HepG2 (cell line): ENCODE results near the gene BMPER. TPM values are rescaled to one million over a fixed set of nuclear protein-coding genes. Genes with fewer than 3 reads are reported as not detected.

ENCODE experiments used
- ATAC-seq: fragments of 200-7000 bp; cut with Tn5 transposase; 3 replicates; pipeline ENCODE4 v1.9.1; 2020; ENCODE audit warnings: mild to moderate bottlenecking, moderate library complexity
- BruUV-seq: library from RNA; stranded (reverse); fragments of 400-500 nt; replicated peaks from 2 replicates; lab custom pipeline; 2021; lab: Mats Ljungman, UMichigan
- CTCF ChIA-PET: fragments of 300-600 bp; formaldehyde crosslinking; extraction: SDS; loops from one replicate; lab custom pipeline; 2021; ENCODE audit warnings: low total read pairs, inconsistent platforms, low intra/inter-chr PET ratio; lab: Yijun Ruan, JAX
- POLR2A ChIA-PET: fragments of 350-600 bp; sonication (Branson Sonifier 250); formaldehyde crosslinking; loops from one replicate; lab custom pipeline; 2020; ENCODE audit warnings: antibody characterized with exemption, inconsistent platforms; lab: Yijun Ruan, JAX
- DNase-seq: peaks from one replicate; pipeline ENCODE4 v3.0.0-alpha.2; 2015; ENCODE audit warnings: low spot score
- FAIRE-seq: peaks from 3 replicates; lab custom pipeline; 2011; peaks lifted over from hg19 to GRCh38; lab: Jason Lieb, UNC
- H2AFZ ChIP-seq: one replicate; pipeline ENCODE4 v1.6.1; 2011; ENCODE audit warnings: low read length, inconsistent platforms
- H3K27ac ChIP-seq: fragments of 300-600 bp; 3 replicates; pipeline ENCODE4 v1.8.0; 2011; ENCODE audit warnings: mixed run types, mild to moderate bottlenecking, mixed read lengths, low read length, inconsistent platforms; ENCODE audit not compliant: insufficient read depth; ENCODE audit errors: extremely low read length
- H3K27me3 ChIP-seq, 2 experiments: fragments of 200-600 bp in 1 of 2; 2 replicates in 1 of 2; 3 replicates in 1 of 2; pipeline versions ENCODE4 v1.6.0 to v1.8.0; 2011; ENCODE audit warnings: low read length in 2 of 2, mild to moderate bottlenecking in 2 of 2, moderate library complexity in 2 of 2, inconsistent platforms in 1 of 2; ENCODE audit not compliant: insufficient read depth in 2 of 2, control insufficient read depth in 1 of 2
- H3K36me3 ChIP-seq, 2 experiments: fragments of 200-600 bp in 1 of 2; replicated peaks in 1 of 2; 2 replicates in 1 of 2; 3 replicates in 1 of 2; pipeline versions ENCODE4 v1.5.1 to v1.8.0; 2011; ENCODE audit warnings: low read length in 2 of 2, inconsistent platforms in 1 of 2; ENCODE audit not compliant: insufficient read depth in 2 of 2, control insufficient read depth in 1 of 2
- H3K4me1 ChIP-seq: 2 replicates; pipeline ENCODE4 v1.5.1; 2012; ENCODE audit warnings: low read length, inconsistent platforms; ENCODE audit not compliant: insufficient read depth
- H3K4me2 ChIP-seq: 2 replicates; pipeline ENCODE4 v1.6.0; 2011; ENCODE audit warnings: low read depth, low read length, inconsistent platforms
- H3K4me3 ChIP-seq, 3 experiments: fragments of 200-600 bp in 1 of 3; sonication (generic), shearing (Covaris generic) in 1 of 3; replicated peaks in 1 of 3; 2 replicates each; pipeline ENCODE4 v1.5.1; 2011 to 2016; ENCODE audit warnings: low read length in 3 of 3, inconsistent platforms in 2 of 3, low read depth in 2 of 3, mild to moderate bottlenecking in 2 of 3, control low read depth in 1 of 3, mixed read lengths in 1 of 3; ENCODE audit not compliant: insufficient read depth in 1 of 3
- H3K79me2 ChIP-seq: one replicate; pipeline ENCODE4 v1.6.1; 2011; ENCODE audit warnings: low read length, inconsistent platforms; ENCODE audit not compliant: insufficient read depth
- H3K9ac ChIP-seq: 2 replicates; pipeline ENCODE4 v1.6.0; 2011; ENCODE audit warnings: mild to moderate bottlenecking, low read depth, low read length, inconsistent platforms; ENCODE audit not compliant: insufficient read depth
- H3K9me3 ChIP-seq: 2 replicates; pipeline ENCODE4 v1.5.1; 2012; ENCODE audit warnings: mild to moderate bottlenecking, low read length
- H4K20me1 ChIP-seq: 2 replicates; pipeline ENCODE4 v1.6.0; 2011; ENCODE audit warnings: inconsistent platforms, mild to moderate bottlenecking, low read length, moderate library complexity; ENCODE audit not compliant: insufficient read depth
- AHR ChIP-seq: IDR thresholded peaks from 2 replicates; pipeline ENCODE4 v1.6.1; 2018; ENCODE audit warnings: missing genetic modification reagents, missing compliant biosample characterization
- CBFB ChIP-seq: sonication (generic); formaldehyde crosslinking; IDR thresholded peaks from 2 replicates; pipeline ENCODE4 v1.4.0; 2020; ENCODE audit warnings: missing genetic modification reagents
- NFYB ChIP-seq: sonication (generic); formaldehyde crosslinking; IDR thresholded peaks from 2 replicates; pipeline ENCODE4 v1.4.0; 2020; ENCODE audit warnings: missing genetic modification reagents
- PCBP1 ChIP-seq: fragments of 200-400 bp; formaldehyde crosslinking; IDR thresholded peaks from 2 replicates; pipeline ENCODE4 v1.6.1; 2017; ENCODE audit warnings: mild to moderate bottlenecking, low read depth, low read length, borderline replicate concordance
- PHF5A ChIP-seq: IDR thresholded peaks from one replicate; pipeline ENCODE4 v1.6.1; 2018; ENCODE audit warnings: low read depth, missing genetic modification reagents; ENCODE audit not compliant: unreplicated experiment
- PHF8 ChIP-seq: sonication (generic); formaldehyde crosslinking; IDR thresholded peaks from 2 replicates; pipeline ENCODE4 v1.5.0; 2020; ENCODE audit warnings: missing genetic modification reagents
- RFX5 ChIP-seq: IDR thresholded peaks from 2 replicates; pipeline ENCODE4 v1.6.1; 2011; ENCODE audit warnings: low read depth, low read length, improper control_type of control experiment
- SP140L ChIP-seq: sonication (generic); formaldehyde crosslinking; IDR thresholded peaks from 2 replicates; pipeline ENCODE4 v1.4.0; 2020; ENCODE audit warnings: missing genetic modification reagents, borderline replicate concordance
- ZNF274 ChIP-seq: sonication (generic); formaldehyde crosslinking; IDR thresholded peaks from 2 replicates; pipeline ENCODE4 v1.5.1; 2020; ENCODE audit warnings: mild to moderate bottlenecking, missing genetic modification reagents
- ZNF569 ChIP-seq: sonication (generic); formaldehyde crosslinking; IDR thresholded peaks from 2 replicates; pipeline ENCODE4 v1.5.0; 2020; ENCODE audit warnings: mild to moderate bottlenecking, missing genetic modification reagents, moderate library complexity, borderline replicate concordance
- ZNF672 ChIP-seq: sonication (generic); formaldehyde crosslinking; IDR thresholded peaks from 2 replicates; pipeline ENCODE4 v1.8.1; 2022; ENCODE audit warnings: missing genetic modification reagents
- ZNF75D ChIP-seq: sonication (generic); formaldehyde crosslinking; IDR thresholded peaks from 2 replicates; pipeline ENCODE4 v1.8.1; 2023; ENCODE audit warnings: missing genetic modification reagents, mild to moderate bottlenecking, borderline replicate concordance
- ZNF772 ChIP-seq: sonication (generic); formaldehyde crosslinking; IDR thresholded peaks from 2 replicates; pipeline ENCODE4 v1.5.0; 2020; ENCODE audit warnings: mild to moderate bottlenecking, missing genetic modification reagents
- WGBS: methylation state at CpG from one replicate; pipeline ENCODE4 v1.1.6; 2017; ENCODE audit warnings: low lambda C conversion rate; 5-methylcytosine and 5-hydroxymethylcytosine counted together
- in situ Hi-C: cut with HindIII; loops from 2 replicates; pipeline ENCODE4 v1.10.0; 2017; ENCODE audit warnings: low pct_unique_long_range_greater_than_20kb; ENCODE audit not compliant: extremely low pct_ligation_motif_present
- intact Hi-C: fragments of 100-400 bp; cut with micrococcal nuclease; formaldehyde crosslinking; loops from one replicate; pipeline ENCODE4 v1.10.0; 2022; ENCODE audit not compliant: unreplicated experiment
- polyA plus RNA-seq, 8 experiments: library from polyadenylated mRNA; depleted of rRNA in 3 of 8; stranded (reverse) in 7 of 8; unstranded in 1 of 8; fragments of >200 nt; fragmentation: Illumina TruSeq in 4 of 8; extraction: Trizol in 4 of 8; gene quantifications; 2 replicates each; pipeline versions ENCODE4 v1.2.1 to v1.2.3, GENCODE V29; 2011 to 2016; ENCODE audit warnings: low read depth in 4 of 8, missing spikeins in 1 of 8, mixed read lengths in 1 of 8; ENCODE audit not compliant: insufficient read depth in 1 of 8
- total RNA-seq, 5 experiments: library from RNA; depleted of rRNA; stranded (reverse); fragments of >200 nt; fragmentation: Illumina TruSeq; extraction: Trizol; gene quantifications; 2 replicates each; pipeline ENCODE4 v1.2.3, GENCODE V29; 2016; ENCODE audit warnings: low read depth in 1 of 5
- TF ChIP-seq, protein P1 (sequence below): sonication (generic); formaldehyde crosslinking; IDR thresholded peaks from 2 replicates; pipeline ENCODE4 v1.4.0; 2020; ENCODE audit warnings: mild to moderate bottlenecking, missing genetic modification reagents, borderline replicate concordance
- TF ChIP-seq, protein P2 (sequence below): sonication (generic); formaldehyde crosslinking; IDR thresholded peaks from 2 replicates; pipeline ENCODE4 v1.9.0; 2021; ENCODE audit warnings: missing genetic modification reagents, borderline replicate concordance
- TF ChIP-seq, protein P3 (sequence below): sonication (generic); formaldehyde crosslinking; IDR thresholded peaks from 2 replicates; pipeline ENCODE4 v1.4.0; 2020; ENCODE audit warnings: missing genetic modification reagents
- TF ChIP-seq, protein P4 (sequence below): sonication (generic); formaldehyde crosslinking; conservative IDR thresholded peaks from 2 replicates; pipeline ENCODE4 v1.4.0; 2020; ENCODE audit warnings: missing genetic modification reagents

BMPER gene
- total and polyA plus RNA-seq, 2 of the 13 experiments (the other 11 are each of a cell fraction or from before 2014, with no cell fraction given) = not detected

DNA sequence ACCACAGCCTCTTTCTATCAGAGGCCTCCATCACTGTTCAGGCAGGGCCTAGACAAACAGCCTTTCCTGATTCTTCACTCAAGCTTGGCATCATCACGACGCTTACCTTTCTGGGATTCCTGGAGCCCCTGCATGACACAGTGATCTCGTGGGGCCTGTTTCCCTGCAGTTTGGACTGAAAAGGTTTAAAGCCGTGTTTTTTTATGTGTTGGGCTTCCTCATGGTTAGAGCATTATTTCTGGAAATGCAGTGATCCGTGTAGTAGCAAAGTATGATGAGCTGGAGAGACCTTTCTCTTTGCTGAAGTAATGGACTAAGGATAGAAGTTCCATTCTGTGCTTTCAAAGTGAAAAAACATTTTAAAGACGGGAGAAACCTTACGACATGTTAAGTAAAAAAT, 169.1 kb downstream of the BMPER start:
- Histone ChIP-seq H3K4me1 (no peaks in the 10 kb centered on the region), H3K27ac (no peak overlapping the region), H3K4me2 (no peak overlapping the region), H3K27me3 (no peaks in the 10 kb centered on the region), H4K20me1 (no peaks in the 10 kb centered on the region), H3K9me3 (no peaks in the 10 kb centered on the region), H3K79me2 (no peaks in the 10 kb centered on the region), H3K36me3 (no peaks in the 10 kb centered on the region), H2AFZ (no peak overlapping the region), H3K4me3 (no peak overlapping the region), H3K9ac (no peak overlapping the region)
- no peak for ATAC-seq
- in situ Hi-C loops (no loop called here), intact Hi-C loops (no loop called here)
- no peak for FAIRE-seq
- no TSS peak for BruUV-seq
- CTCF ChIA-PET = no interaction called here
- POLR2A ChIA-PET = no interaction called here
- 36% methylated on average over 7 of the region's 7 CpGs for WGBS
- no peak for DNase-seq
- no peak for TF ChIP-seq ZNF672 (CRISPR knock-in tag)
- no peak for TF ChIP-seq PHF8
- TF ChIP-seq ZNF569 (CRISPR knock-in tag) = no peak
- TF ChIP-seq, protein P1, sequence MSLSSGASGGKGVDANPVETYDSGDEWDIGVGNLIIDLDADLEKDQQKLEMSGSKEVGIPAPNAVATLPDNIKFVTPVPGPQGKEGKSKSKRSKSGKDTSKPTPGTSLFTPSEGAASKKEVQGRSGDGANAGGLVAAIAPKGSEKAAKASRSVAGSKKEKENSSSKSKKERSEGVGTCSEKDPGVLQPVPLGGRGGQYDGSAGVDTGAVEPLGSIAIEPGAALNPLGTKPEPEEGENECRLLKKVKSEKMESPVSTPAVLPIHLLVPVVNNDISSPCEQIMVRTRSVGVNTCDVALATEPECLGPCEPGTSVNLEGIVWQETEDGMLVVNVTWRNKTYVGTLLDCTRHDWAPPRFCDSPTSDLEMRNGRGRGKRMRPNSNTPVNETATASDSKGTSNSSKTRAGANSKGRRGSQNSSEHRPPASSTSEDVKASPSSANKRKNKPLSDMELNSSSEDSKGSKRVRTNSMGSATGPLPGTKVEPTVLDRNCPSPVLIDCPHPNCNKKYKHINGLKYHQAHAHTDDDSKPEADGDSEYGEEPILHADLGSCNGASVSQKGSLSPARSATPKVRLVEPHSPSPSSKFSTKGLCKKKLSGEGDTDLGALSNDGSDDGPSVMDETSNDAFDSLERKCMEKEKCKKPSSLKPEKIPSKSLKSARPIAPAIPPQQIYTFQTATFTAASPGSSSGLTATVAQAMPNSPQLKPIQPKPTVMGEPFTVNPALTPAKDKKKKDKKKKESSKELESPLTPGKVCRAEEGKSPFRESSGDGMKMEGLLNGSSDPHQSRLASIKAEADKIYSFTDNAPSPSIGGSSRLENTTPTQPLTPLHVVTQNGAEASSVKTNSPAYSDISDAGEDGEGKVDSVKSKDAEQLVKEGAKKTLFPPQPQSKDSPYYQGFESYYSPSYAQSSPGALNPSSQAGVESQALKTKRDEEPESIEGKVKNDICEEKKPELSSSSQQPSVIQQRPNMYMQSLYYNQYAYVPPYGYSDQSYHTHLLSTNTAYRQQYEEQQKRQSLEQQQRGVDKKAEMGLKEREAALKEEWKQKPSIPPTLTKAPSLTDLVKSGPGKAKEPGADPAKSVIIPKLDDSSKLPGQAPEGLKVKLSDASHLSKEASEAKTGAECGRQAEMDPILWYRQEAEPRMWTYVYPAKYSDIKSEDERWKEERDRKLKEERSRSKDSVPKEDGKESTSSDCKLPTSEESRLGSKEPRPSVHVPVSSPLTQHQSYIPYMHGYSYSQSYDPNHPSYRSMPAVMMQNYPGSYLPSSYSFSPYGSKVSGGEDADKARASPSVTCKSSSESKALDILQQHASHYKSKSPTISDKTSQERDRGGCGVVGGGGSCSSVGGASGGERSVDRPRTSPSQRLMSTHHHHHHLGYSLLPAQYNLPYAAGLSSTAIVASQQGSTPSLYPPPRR (CRISPR knock-in tag) = no peak
- TF ChIP-seq PCBP1 = no peak
- no peak for TF ChIP-seq CBFB
- TF ChIP-seq, protein P2, sequence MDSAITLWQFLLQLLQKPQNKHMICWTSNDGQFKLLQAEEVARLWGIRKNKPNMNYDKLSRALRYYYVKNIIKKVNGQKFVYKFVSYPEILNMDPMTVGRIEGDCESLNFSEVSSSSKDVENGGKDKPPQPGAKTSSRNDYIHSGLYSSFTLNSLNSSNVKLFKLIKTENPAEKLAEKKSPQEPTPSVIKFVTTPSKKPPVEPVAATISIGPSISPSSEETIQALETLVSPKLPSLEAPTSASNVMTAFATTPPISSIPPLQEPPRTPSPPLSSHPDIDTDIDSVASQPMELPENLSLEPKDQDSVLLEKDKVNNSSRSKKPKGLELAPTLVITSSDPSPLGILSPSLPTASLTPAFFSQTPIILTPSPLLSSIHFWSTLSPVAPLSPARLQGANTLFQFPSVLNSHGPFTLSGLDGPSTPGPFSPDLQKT (CRISPR knock-in tag) = no peak
- TF ChIP-seq PHF5A = no peak
- TF ChIP-seq RFX5 = no peak
- TF ChIP-seq ZNF274 = no peak
- no peak for TF ChIP-seq ZNF772 (CRISPR knock-in tag)
- TF ChIP-seq NFYB = no peak
- no peak for TF ChIP-seq SP140L (CRISPR knock-in tag)
- TF ChIP-seq, protein P3, sequence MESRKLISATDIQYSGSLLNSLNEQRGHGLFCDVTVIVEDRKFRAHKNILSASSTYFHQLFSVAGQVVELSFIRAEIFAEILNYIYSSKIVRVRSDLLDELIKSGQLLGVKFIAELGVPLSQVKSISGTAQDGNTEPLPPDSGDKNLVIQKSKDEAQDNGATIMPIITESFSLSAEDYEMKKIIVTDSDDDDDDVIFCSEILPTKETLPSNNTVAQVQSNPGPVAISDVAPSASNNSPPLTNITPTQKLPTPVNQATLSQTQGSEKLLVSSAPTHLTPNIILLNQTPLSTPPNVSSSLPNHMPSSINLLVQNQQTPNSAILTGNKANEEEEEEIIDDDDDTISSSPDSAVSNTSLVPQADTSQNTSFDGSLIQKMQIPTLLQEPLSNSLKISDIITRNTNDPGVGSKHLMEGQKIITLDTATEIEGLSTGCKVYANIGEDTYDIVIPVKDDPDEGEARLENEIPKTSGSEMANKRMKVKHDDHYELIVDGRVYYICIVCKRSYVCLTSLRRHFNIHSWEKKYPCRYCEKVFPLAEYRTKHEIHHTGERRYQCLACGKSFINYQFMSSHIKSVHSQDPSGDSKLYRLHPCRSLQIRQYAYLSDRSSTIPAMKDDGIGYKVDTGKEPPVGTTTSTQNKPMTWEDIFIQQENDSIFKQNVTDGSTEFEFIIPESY (CRISPR knock-in tag) = no peak
- TF ChIP-seq, protein P4, sequence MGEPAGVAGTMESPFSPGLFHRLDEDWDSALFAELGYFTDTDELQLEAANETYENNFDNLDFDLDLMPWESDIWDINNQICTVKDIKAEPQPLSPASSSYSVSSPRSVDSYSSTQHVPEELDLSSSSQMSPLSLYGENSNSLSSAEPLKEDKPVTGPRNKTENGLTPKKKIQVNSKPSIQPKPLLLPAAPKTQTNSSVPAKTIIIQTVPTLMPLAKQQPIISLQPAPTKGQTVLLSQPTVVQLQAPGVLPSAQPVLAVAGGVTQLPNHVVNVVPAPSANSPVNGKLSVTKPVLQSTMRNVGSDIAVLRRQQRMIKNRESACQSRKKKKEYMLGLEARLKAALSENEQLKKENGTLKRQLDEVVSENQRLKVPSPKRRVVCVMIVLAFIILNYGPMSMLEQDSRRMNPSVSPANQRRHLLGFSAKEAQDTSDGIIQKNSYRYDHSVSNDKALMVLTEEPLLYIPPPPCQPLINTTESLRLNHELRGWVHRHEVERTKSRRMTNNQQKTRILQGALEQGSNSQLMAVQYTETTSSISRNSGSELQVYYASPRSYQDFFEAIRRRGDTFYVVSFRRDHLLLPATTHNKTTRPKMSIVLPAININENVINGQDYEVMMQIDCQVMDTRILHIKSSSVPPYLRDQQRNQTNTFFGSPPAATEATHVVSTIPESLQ (CRISPR knock-in tag) = no peak
- TF ChIP-seq AHR (CRISPR knock-in tag) = no peak
- TF ChIP-seq ZNF75D (CRISPR knock-in tag) = no peak
